ENCODE data around the gene GIT1.

Gene GIT1

DNA sequence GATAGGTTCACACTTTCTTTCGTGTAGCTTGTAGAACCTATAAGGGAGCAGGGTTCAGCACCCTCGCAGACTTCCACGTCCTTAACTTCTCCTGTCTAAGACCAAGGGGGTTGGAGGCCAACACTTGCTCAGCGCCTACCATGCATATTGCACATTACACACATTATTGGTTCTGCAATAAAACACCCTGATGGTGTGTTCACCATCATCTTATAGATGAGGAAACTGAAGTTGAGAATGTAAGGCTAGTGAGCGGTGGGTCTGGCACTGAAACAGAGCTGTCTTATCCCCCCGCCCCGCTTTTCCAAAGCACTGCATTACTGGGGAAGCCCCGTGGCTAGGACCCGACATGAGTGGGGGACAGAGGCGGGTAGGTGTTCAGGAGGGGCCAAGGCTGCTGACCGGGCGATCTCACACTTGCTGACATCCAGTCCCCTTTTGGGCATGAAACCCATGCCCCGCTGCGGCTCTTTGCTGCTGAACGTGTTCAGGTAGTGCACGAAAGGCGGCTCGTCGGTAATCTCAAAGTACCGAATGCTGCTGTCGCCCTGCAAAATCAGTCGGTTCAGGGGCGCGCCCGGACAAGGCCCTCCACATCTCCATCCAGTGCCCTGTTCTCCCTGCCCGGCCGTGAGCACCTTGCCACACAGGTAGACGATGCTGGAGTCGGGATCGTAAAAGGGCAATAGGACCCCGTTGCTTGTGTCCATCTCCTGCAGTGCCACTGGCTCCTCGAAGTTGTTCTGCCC is 27.0 kb upstream of the GIT1 start:
- no peak for DNase-seq (ENCODE audit: low spot score)

DNA sequence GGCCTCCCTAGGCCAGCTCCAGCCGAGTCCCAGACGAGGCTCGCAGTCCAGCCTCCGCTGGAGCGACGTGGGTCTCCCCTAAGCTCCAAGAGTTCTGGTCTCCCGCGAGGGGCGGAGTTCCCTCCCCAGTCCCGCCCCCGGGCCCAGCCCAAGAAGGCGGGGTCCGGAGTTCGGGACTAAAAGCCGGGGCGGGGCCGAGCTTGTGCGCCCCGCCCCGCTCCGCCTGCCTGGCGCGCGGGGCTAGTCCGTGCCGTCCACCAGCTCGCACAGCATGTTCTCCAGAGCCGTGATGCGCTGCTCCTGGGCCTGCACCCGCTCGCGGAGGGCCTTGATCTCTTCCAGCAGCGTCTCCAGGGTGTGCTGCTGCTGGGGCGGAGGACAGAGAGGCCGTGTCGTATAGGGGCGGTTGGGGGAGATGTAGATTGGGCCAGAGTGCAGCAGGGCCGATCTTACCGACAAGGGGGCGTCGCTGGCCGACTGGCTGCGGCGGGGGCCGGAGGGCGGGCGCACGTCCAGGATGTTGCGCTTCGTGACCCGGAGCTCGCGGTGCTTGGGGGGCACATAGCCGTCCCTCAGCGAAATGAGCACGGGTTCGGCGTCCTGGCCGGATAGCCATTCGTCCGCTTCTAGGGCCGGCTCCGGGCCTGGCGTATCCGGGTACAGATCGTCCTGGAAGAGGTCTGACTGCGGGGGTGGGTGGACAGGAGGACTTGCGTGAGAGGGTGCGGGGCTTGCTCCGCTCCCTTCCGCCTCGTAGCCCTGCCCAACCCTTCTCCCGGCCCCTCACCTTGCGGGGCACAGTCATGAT is 26.2 kb upstream of the GIT1 start:
- peak; percentile 82 for DNase-seq (ENCODE audit: low spot score)

DNA sequence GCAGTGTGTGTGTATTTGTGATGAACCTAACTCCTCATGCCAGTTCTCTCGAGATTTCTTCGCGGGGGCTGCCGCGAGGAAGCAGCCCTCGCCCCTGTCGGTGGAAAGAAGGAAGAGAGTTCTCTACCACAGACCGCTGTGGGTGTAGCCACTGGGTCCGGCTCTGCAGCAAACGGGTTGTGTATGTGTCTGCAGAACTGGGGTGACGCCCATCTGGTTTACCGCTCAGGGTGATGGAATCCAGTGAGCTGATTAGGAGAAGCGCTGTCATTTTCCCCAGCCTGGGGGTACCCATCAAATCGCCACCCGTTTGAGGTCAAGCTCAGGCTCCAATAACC is 25.6 kb upstream of the GIT1 start:
- DNase-seq (ENCODE audit: low spot score) = peak; percentile 43

DNA sequence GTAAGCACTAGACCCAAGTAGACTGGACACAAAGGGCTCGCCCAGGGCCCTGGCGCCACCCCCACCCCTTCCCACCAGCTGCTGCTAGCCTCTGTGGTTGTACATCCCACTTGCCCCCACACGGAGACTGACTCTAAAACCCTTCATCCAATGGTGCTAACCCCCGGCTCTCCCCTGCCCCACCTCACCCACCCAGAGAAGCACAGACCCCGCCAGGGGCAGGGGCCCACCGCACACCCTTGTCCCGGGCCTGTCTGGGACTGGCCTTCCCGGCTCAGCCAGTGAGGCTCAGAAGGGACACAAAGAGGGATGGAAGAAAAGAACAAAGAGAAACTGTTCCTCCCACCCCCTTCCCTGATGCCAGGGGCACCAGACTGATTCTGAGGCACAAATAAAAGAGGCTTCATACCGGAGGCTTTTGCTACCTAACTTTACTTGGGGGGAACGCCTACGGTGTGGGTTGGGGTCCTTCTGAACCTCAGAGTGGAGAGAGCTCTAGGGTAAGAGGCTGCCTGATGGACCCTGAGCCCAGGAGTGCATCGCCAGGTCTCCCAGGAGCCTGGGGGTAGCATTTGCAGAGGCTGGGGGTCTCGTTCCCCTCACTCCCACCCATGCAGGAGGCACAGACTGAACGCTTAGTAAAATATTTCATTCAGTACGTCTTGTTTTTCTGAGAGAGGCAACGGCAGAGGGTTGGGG is 25.1 kb upstream of the GIT1 start:
- no peak for DNase-seq (ENCODE audit: low spot score)

DNA sequence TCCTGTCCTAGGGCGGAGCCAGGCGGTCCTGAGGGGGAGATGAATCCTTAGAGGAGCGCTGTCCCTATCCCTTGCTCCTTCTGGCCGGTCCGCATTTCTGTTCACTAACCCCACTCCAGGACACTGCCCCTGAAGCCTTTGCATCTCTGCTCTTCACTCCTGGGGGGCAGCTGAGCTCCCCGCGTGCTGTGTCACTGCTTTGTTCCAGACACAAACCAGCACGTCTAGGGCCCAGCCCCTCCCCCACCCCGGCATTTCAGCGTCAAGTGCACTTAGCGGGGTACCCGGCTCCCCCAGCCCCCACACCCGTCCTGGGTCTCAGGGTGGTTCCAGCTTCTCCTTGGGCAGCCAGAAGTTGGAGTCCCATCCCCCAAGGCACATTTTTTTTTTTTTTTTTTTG is 24.4 kb upstream of the GIT1 start:
- no peak for DNase-seq (ENCODE audit: low spot score)

DNA sequence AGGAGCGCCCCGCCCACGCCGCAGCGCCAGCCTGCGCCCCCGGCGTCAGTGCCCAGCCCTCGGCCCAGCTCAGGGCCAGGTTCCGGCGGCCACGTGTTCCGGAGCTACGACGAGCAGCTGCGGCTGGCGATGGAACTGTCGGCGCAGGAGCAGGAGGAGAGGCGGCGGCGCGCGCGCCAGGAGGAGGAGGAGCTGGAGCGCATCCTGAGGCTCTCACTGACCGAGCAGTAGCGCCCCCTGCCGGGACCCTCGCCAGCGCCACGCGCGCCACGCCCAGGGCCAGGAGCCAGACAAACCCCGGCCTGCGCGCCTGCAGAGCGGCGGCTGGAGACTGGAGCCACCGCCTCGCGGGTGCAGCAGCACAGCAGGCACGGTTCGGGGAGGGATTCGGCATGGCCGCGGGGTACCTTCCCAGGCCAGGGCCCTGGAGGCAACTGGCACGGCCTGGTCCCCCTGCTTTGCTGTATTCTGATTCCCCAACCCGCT is 23.9 kb upstream of the GIT1 start:
- DNase-seq (ENCODE audit: low spot score) = peak; percentile 69

DNA sequence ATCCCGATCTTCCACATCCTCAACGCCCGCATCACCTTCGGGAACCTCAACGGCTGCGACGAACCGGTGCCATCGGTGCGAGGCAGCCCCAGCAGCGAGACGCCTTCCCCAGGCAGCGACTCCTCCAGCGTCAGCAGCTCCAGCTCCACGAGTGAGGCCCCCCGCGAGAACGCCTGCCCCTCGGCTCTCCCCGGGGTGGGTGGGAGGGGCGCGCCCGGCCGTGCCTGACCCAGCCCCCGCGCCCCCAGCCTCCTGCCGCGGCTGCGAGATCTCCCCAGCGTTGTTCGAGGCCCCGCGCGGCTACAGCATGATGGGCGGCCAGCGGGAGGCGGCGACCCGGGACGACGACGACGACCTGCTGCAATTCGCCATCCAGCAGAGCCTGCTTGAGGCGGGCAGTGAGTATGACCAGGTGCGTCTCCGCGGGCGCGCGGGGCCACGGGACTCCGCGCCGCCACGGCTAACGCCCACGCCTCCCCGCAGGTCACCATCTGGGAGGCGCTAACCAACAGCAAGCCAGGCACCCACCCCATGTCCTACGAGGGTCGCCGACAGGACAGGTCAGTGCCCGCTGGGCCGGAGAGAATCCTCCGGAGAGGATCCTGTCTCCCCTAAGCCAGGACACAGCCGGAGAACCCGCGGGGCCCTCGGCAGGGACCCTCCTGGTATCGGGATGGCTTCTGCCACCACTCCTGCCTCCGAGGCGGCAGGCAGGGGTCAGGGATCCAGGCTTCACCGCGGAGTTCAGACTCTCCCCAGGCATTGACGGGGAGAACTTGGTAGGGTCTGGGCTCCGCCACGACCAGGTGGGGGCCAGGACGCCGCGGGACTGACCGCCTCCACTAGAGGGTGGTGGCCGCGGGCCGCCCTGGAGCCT is 23.2 kb upstream of the GIT1 start:
- no peak for DNase-seq (ENCODE audit: low spot score)

DNA sequence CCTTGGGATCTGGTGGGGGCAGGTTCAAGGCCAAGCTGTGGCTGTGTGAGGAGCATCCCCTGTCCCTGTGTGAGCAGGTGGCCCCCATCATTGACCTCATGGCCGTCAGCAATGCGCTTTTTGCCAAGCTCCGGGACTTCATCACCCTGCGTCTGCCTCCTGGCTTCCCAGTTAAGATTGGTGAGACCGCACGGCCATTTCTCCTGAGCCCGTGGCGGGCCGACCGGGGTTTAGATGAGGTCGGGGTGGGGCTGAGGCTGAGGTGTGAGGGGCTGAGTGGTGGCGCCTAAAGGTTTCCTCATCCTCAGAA is 22.6 kb upstream of the GIT1 start:
- DNase-seq (ENCODE audit: low spot score) = no peak

DNA sequence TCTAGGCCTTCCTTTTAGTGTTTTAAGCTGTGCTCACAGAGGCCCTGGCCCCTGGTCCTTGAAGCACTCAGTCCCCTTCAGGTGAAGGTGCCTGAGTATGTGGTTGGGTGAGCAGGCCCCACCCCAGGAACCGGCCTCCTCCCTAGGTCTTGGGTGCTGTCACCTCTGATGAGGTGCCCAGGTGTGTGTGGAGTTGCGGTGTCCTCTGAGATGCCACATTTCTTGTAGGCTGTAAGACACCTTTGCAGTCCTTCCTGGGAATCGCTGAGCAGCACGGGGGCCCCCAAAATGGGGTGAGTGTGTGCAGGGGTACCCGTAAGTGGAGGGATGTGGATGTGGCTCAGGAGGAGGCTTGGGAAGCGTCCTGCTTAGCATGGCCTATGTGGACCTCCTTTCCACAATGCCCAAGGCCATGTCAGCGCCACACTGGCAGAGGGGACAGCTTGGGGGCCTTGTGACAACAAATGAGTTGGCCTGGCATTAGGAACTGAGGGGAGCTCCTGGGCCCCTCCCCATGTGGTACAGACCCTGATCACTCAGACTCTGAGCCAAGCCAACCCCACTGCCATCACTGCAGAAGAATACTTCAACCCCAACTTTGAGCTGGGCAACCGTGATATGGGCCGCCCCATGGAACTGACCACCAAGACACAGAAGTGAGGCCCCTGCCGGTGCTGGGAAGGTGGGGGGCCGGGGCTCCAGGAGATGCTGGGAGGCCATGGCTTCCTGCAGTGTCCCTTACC is 22.1 kb upstream of the GIT1 start:
- DNase-seq (ENCODE audit: low spot score) = no peak

DNA sequence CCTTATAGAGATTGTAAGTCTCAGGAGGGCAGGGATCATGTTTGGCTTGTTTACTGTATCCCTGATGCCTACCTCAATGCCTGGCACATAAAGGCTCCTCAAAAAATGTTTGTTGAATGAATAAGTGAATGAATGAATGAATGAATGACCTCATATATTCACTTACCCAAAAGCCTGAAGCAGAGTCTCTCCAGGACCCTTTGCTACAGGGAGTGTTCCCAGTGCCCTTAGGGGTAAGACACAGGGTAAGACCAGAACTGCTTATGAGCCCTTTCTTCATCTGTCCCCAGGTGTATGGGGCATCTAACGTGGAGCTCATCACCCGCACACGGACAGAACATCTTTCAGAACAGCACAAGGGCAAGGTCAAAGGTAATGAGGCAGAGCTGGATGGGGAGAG is 20.9 kb upstream of the GIT1 start:
- no peak for DNase-seq (ENCODE audit: low spot score)

DNA sequence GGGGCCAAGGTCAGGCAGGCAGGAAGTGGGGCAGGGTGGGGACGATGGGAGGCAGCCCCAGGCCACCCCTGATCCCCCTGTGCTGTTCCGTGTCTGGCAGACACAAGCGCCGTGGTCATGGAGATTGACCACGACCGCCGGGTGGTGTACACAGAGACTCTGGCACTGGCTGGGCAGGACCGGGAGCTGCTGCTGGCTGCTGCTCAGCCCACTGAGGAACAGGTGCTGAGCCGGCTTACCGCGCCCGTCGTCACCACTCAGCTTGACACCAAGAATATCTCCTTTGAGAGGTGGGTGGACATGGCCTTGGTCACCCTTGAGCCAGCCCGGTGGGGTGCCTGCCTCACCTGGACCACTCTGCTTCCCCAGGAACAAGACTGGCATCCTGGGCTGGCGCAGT is 19.5 kb upstream of the GIT1 start:
- no peak for DNase-seq (ENCODE audit: low spot score)

DNA sequence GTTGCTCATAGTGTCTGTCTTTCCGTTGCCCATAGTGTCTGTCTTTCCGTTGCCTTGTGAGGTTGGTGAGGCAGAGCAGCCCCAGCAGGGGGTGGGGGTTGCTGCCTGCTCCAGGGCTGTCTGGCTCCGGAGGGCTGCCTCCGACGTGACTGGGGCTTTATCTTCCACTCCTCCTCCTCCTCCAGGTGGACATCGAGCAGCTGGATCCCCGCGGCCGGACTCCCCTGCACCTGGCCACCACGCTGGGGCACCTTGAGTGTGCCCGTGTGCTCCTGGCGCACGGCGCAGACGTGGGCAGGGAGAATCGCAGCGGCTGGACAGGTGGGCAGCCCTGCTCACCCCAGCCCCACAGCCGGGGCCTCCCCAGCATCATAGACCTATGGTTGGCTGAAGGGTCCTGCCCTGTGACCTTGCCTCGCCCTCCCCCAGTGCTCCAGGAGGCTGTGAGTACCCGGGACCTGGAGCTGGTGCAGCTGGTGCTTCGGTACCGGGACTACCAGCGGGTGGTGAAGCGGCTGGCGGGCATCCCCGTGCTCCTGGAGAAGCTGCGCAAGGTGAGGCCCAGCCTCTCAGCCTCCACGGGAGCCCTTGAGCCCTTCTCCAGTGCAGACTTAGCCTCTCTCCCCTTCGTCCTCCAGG is 18.2 kb upstream of the GIT1 start:
- no peak for DNase-seq (ENCODE audit: low spot score)

DNA sequence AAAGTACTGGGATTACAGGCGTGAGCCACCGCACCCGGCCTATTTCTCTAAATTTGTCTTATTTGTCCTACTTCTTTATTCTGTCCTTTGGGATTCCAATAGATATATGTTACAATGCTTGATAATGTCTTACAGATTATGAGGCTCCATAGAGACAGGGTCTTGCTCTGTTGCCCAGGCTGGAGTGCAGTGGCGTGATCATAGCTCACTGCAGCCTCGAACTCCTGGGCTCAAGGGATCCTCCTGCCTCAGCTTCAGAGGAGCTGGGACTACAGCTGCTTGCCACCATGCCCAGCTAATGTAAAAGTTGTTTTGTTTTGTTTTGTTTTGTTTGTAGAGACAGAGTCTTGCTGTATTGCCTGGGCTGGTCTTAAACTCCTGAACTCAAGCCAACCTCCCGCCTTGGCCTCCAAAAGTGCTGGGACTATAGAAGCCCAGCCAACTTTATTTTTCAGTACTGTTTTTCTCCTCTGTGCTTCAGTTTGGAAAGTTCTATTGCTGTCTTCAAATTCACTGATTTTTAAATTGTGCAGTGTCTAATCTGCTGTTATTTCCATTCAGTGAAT is 13.7 kb upstream of the GIT1 start:
- DNase-seq (ENCODE audit: low spot score) = no peak

DNA sequence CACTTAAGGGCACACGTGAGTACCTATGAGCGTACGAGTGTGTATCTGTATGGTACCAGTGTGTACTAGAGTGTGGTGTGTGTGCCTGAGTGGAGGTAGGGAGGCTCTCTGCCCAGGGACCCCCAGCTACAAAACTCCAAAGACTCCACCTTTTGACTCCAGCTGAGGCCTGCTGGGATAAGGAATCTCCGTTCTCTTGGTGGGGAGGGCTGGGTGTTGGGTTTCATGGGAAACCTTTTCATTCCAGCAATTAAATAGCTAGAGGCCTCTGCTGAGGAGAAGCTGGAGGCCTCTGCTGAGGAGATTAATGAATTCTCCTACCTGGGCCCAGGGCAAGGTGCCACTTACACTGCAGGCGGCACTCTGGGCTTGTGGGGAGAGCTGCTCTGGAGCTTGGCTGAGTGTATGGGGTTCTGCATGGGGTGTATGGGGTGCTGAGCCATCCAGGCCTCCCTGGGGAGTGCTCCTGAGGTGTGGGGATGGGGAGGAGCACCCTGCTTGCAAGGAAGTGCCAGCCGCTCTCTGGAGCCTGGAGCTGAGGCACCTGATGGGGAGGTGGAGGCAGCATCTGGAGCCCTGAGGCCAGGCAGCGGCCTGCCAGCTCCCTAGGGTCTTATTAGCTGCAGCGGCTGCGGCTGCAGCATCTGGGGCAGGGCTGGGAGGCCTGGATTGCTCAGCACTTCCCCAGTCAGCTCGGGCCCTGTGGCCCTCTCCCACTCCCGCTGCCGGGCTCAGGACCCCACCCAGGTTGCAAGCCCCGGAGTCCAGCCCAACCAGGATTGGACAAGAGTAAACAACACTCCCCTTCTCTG is 8.1 kb upstream of the GIT1 start:
- DNase-seq (ENCODE audit: low spot score) = no peak

DNA sequence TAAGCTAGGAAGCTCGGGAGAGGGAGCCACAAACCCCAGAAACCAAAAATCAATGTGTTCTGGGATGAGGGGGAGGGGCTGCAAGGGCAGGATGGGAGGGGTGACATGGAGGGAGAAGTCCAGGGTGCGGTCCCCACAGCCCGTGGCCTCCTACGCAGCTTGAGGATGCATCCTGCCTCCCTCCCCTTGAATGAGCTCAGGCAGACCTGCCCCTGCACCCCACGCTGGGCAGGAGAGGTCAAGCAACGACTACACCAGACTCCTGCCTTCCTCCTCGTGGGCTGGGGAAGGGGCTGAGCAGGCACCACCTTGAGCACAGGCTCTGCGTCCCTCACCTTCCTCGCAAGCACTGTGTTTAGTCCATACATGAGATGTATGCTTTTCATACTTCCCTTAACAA is 7.4 kb upstream of the GIT1 start:
- no peak for DNase-seq (ENCODE audit: low spot score)

DNA sequence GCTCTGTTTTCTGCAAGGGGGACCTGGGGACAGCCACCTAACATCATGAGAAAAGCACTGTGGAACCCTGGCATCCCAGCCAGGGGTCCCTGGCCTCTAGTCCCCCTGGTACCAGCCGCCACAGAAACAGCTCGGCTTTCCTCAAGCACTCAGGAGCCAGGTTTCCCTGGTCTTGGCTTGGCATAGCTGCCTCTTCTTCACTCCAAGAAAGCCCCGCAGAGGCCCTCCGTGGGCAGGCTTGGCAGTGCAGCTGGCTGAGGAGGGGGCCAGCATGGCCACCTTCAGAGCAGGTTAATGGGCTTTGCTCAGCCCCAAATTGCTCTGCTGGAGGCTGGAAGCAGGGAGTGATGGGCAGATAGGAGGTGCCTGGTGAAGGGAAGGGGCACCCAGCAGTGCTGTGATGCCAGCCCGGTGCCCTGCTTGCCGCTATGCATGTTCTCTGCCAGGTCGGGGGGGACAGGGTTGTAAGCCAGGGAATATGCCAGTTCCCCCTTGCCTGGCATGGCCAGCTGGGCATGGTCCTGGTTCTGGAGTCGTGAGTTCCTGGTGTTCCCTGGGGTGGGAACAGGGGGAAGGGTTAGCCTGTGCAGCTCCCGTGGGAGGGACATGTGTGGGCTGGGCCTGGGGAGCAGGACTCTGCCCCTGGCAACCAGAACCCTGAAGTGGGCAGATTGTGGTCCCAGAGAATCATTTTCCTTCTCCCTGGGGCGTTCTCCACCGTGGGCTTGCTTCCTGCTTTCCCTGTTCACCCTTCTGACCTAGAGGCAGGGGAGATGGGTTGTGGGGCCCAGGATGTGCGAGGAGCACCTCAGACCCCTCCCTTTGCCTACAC is 6.7 kb upstream of the GIT1 start:
- no peak for DNase-seq (ENCODE audit: low spot score)

DNA sequence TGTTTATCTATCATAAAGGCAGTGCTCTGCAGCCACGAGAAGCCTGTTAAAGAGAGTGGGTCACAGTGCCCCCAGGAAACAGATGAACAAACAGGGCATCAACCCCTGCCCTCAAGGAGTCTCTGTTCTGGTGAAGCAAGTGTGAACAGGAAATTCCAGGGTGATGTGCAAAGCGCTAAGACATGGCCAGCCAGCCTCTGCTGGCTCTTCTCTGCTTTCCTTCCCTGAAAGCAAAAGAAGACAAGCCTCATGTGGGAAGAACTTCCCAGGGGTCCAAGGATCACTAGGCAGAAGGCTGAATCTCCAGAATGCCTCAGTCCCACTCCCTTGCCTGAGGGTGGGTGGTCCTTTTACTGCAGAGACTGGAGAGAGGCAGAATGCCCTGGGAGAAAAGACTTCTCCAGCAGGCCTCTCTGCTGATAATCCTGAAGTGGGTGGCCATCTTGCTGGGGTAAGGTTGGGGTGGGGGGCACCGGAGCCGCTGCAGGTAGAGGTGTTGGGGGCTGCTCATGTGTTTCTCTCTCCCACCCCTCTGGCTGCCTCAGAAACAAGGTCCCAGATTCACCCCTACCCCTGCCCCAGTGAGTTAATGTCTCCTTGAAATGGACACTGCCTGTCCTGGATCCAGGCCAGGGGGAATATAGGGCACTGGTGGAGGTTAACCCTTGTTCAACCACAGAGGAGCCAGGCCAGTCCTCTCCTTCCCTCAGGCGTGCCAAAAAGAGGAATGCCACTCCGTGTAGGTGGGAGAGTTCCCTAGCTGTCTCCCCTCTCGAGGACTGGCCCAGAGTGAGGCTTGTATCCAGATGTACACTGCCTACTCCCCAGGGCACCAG is 5.9 kb upstream of the GIT1 start:
- no peak for DNase-seq (ENCODE audit: low spot score)

DNA sequence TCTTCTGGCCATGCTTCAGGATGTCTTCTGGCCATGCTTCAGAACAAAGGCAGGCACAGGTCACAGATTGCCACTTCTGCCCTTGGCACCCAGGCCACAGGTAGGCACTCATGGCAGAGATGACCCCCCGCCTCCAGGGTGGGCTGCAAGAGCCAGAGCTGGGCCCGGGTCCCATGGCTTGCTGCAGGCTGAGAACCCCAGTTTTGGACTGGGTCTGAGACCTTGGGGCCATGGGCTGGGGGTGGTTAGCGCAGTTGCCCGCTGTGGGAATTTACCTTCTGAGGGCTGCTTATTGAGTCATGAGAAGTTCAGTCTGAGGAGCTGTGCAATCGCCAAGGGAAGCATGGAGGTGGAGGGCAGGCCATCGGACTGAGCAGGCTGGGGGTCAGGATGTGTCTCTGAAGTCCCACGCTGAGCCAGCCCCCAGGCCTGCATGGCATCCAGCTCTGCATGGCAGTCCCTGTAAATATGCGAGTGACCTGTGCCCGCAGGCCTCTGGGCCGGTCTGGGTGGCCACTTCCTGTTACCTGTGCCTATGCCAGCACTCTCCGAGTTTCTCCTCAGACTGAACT is 5.2 kb upstream of the GIT1 start:
- no peak for DNase-seq (ENCODE audit: low spot score)
